WI38 (cell line): Measurements from ENCODE around the gene CERS1.
A peak's percentile ranks its signal among the peaks of the same experiment; 100 is the strongest.

ENCODE experiments used
- H3K4me3 ChIP-seq: 2 replicates; pipeline ENCODE4 v1.5.1; 2011; ENCODE audit warnings: low read depth, mild to moderate bottlenecking, control low read depth, low read length
- TF ChIP-seq, protein P1 (sequence below): IDR thresholded peaks from 2 replicates; pipeline ENCODE4 v1.5.1; 2012; ENCODE audit warnings: low read depth, mild to moderate bottlenecking, control low read depth, low read length

The CERS1 gene

DNA sequence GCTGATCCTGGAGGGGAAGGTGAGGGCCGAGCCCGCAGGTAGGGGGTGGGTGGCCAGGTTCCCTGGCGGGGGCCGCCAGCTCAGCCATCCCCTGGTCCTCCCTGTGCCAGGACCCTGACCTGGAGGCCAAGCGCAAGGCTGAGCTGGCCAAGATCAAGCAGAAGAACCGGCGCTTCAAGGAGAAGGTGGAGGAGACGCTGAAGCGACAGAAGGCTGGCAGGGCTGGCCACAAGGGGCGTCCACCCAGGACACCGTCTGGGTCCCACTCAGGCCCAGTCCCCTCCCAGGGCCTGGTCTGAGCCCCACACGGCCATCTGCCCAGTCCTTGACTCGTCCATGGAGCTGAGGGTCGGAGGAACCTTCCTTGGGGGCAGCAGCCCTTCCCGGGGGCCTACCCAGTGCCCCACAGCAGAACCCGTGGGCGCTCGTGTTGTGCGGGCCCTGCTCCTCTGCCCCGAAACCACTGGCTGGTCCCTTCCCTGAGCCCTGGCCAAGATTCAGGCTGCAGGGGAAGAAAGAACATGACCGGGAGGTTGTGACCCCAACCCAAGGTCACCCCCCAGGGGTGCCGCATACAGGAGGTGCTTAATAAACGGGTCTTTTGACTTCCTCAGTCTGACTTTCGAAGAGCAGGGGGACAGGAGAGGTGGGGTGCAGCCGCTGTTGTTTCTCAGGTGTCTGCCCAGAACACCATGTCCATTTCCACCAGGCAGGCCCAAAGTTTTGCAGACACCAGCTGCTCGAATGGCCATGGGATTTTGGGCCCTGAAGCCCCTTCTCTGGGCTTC lies 32.3 kb upstream of the CERS1 start:
- TF ChIP-seq, protein P1, sequence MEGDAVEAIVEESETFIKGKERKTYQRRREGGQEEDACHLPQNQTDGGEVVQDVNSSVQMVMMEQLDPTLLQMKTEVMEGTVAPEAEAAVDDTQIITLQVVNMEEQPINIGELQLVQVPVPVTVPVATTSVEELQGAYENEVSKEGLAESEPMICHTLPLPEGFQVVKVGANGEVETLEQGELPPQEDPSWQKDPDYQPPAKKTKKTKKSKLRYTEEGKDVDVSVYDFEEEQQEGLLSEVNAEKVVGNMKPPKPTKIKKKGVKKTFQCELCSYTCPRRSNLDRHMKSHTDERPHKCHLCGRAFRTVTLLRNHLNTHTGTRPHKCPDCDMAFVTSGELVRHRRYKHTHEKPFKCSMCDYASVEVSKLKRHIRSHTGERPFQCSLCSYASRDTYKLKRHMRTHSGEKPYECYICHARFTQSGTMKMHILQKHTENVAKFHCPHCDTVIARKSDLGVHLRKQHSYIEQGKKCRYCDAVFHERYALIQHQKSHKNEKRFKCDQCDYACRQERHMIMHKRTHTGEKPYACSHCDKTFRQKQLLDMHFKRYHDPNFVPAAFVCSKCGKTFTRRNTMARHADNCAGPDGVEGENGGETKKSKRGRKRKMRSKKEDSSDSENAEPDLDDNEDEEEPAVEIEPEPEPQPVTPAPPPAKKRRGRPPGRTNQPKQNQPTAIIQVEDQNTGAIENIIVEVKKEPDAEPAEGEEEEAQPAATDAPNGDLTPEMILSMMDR = no peak

DNA sequence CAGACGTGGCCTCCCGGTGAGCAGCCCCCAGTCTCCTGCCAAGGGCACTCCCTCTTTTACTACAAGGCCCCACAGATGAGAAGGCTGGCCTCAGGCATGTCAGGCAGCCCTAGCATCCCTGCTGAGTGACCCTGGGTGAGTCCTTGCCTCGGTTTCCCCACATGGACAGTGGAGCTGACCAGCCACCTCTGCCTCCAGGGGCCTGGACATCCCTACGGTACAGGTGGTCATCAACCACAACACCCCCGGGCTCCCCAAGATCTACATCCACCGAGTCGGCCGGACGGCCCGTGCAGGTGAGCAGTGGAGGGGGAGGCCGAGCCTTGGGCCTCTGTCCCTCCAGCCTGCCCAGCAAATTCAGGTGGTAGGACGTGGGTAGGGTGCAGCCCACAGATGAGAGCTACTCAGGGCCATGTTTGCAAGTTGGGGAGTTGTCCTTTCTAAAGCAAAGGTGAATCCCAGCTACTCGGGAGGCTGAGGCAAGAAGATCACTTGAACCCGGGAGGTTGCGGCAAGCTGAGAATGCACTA lies 28.8 kb upstream of the CERS1 start:
- no peak overlapping the region for H3K4me3 ChIP-seq
- TF ChIP-seq, protein P1 = no peak

More for the DNA sequence above, 32.3 kb upstream of the CERS1 start:
- H3K4me3 ChIP-seq = no peak overlapping the region

DNA sequence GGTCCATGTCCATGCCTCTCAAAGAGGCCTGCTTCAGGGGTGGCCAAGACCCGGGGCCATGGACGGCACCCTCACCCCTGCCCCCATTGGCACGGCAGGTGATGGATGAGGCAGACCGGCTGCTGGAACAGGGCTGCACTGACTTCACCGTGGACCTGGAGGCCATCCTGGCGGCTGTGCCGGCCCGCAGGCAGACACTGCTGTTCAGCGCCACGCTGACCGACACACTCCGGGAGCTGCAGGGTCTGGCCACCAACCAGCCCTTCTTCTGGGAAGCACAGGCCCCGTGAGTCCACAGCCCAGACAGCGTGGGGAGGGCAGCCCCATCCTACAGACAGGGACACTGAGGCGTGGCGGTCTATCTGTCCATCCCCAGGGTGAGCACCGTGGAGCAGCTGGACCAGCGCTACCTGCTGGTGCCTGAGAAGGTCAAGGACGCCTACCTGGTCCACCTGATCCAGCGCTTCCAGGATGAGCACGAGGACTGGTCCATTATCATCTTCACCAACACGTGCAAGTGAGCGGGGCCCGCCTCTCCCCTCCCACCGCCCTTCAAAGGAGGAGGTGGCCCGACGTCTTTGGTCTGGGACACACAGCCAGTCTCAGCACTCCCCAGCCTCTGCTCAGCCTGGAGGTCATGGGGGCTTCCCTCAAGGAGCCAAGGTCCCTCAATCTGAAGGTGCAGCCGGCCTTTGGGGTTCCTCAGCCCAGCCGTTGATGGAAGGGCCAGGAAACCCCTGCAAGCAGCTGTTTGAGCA lies 26.4 kb upstream of the CERS1 start:
- TF ChIP-seq, protein P1 = no peak
- H3K4me3 ChIP-seq = no peak overlapping the region

DNA sequence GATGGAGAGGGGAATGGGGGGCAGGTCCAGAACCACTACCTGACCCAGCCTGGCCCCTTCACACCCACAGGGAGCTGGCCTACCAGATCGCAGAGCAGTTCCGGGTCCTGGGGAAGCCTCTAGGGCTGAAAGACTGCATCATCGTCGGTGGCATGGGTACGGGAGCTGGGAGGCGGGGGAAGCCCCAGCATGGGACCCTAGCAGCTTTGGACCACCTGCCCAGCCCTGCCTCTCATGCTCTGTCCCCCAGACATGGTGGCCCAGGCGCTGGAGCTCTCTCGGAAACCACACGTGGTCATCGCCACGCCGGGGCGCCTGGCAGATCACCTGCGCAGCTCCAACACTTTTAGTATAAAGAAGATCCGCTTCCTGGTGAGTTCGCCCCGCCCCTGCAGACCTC lies 25.6 kb upstream of the CERS1 start:
- no peak overlapping the region for H3K4me3 ChIP-seq
- TF ChIP-seq, protein P1 = no peak

DNA sequence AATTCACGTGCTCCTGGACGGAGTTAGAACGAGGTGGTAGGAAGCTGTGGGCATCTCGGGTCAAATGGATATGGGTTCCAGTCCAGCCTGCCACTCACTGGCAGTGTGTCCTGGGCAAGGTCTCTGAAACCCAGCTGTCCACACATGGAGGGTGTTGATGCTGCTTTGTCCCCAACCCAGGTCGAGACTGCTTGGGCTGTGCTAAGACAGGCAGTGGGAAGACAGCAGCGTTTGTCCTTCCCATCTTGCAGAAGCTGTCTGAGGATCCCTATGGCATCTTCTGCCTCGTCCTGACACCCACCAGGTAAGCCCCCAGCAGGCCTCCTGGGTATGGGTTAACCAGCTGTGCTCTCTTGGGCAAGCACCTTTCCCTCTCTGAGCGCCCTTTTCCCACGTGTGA lies 24.4 kb upstream of the CERS1 start:
- H3K4me3 ChIP-seq = peak overlapping the region; percentile 93
- TF ChIP-seq, protein P1 = no peak

DNA sequence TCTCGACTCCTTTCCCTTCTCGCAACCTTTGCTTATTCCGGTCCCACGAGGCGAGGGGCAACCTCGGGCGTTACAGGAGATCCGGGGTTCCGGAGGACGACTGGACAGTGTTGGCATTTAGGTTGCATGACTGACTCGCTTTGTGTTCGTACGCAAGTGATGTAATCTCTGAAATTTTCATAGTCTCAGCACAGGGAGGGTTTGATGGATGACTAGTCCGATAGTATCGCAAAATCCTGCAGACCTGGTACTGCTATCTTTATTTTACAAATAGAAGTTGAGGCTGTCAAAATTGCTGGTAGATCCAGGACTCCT lies 23.9 kb upstream of the CERS1 start:
- TF ChIP-seq, protein P1 = no peak
- peak overlapping the region; percentile 93 for H3K4me3 ChIP-seq
